Liver (tissue), 9 donors: ENCODE measurements around the gene DRC1. TPM values are rescaled to one million over a fixed set of nuclear protein-coding genes. Genes with fewer than 3 reads are reported as not detected.

Experiments used
- DNase-seq: peaks from one replicate; pipeline ENCODE4 v3.0.0-alpha.2; 2017; ENCODE audit warnings: low spot score
- H3K27ac ChIP-seq, 2 donors: one replicate each; pipeline ENCODE4 v1.7.0; 2013; ENCODE audit warnings: inconsistent platforms in 2 of 2, low read length in 2 of 2, control low read depth in 1 of 2, low read depth in 1 of 2, mild to moderate bottlenecking in 1 of 2
- H3K27me3 ChIP-seq, 4 donors: one replicate each; pipeline versions ENCODE4 v1.6.1 to v1.7.0; 2013; ENCODE audit warnings: low read length in 3 of 4, inconsistent platforms in 1 of 4, mild to moderate bottlenecking in 1 of 4, moderate library complexity in 1 of 4; ENCODE audit not compliant: control insufficient read depth in 4 of 4, insufficient read depth in 4 of 4
- H3K36me3 ChIP-seq, 4 donors: one replicate each; pipeline versions ENCODE4 v1.6.1 to v1.7.0; 2013; ENCODE audit warnings: low read length in 3 of 4, mild to moderate bottlenecking in 3 of 4, low read depth in 1 of 4, moderate library complexity in 1 of 4; ENCODE audit not compliant: control insufficient read depth in 4 of 4, insufficient read depth in 3 of 4
- H3K4me1 ChIP-seq, 4 donors: one replicate each; pipeline versions ENCODE4 v1.6.1 to v1.7.0; 2013; ENCODE audit warnings: low read length in 3 of 4, mild to moderate bottlenecking in 3 of 4, moderate library complexity in 1 of 4; ENCODE audit not compliant: control insufficient read depth in 4 of 4, insufficient read depth in 4 of 4
- H3K4me3 ChIP-seq, 3 donors: one replicate each; pipeline versions ENCODE4 v1.6.1 to v1.7.0; 2013; ENCODE audit warnings: low read length in 3 of 3, control low read depth in 1 of 3, low read depth in 1 of 3, mild to moderate bottlenecking in 1 of 3
- H3K9ac ChIP-seq, 2 donors: one replicate each; pipeline ENCODE4 v1.7.0; 2013; ENCODE audit warnings: low read length in 2 of 2, mild to moderate bottlenecking in 2 of 2, moderate library complexity in 2 of 2, control low read depth in 1 of 2, low read depth in 1 of 2
- H3K9me3 ChIP-seq, 4 donors: one replicate each; pipeline versions ENCODE4 v1.6.1 to v1.7.0; 2013; ENCODE audit warnings: low read length in 3 of 4; ENCODE audit not compliant: control insufficient read depth in 4 of 4
- ATF3 ChIP-seq: IDR thresholded peaks from 2 replicates; pipeline ENCODE4 v1.6.1; 2016; ENCODE audit warnings: antibody characterized with exemption
- EGR1 ChIP-seq, 2 donors: IDR thresholded peaks; 2 replicates each; pipeline ENCODE4 v1.6.1; 2016 to 2018; ENCODE audit warnings: antibody characterized with exemption in 2 of 2, low read depth in 2 of 2
- FOXA1 ChIP-seq: IDR thresholded peaks from 2 replicates; pipeline ENCODE4 v1.6.1; 2016; ENCODE audit warnings: antibody characterized with exemption
- FOXA2 ChIP-seq: IDR thresholded peaks from 2 replicates; pipeline ENCODE4 v1.6.1; 2016; ENCODE audit warnings: antibody characterized with exemption
- GABPA ChIP-seq, 2 donors: IDR thresholded peaks in 1 of 2; conservative IDR thresholded peaks in 1 of 2; 2 replicates each; pipeline ENCODE4 v1.6.1; 2016; ENCODE audit warnings: antibody characterized with exemption in 2 of 2, mild to moderate bottlenecking in 1 of 2, moderate library complexity in 1 of 2
- HNF4A ChIP-seq, 2 donors: conservative IDR thresholded peaks; 2 replicates each; pipeline ENCODE4 v1.6.1; 2016; ENCODE audit warnings: antibody characterized with exemption in 2 of 2, mild to moderate bottlenecking in 2 of 2
- HNF4G ChIP-seq: IDR thresholded peaks from 2 replicates; pipeline ENCODE4 v1.6.1; 2016; ENCODE audit warnings: antibody characterized with exemption
- JUND ChIP-seq, 2 donors: IDR thresholded peaks; 2 replicates each; pipeline ENCODE4 v1.6.1; 2016; ENCODE audit warnings: antibody characterized with exemption in 2 of 2
- MAX ChIP-seq: IDR thresholded peaks from 2 replicates; pipeline ENCODE4 v1.6.1; 2016; ENCODE audit warnings: antibody characterized with exemption
- NR2F2 ChIP-seq: IDR thresholded peaks from 2 replicates; pipeline ENCODE4 v1.6.1; 2016; ENCODE audit warnings: antibody characterized with exemption
- RAD21 ChIP-seq, 2 donors: IDR thresholded peaks; 2 replicates each; pipeline ENCODE4 v1.6.1; 2016; ENCODE audit warnings: antibody characterized with exemption in 2 of 2, mild to moderate bottlenecking in 2 of 2
- RXRA ChIP-seq, 2 donors: IDR thresholded peaks; 2 replicates each; pipeline ENCODE4 v1.6.1; 2017 to 2018; ENCODE audit warnings: antibody characterized with exemption in 2 of 2, mild to moderate bottlenecking in 1 of 2
- SP1 ChIP-seq: IDR thresholded peaks from 2 replicates; pipeline ENCODE4 v1.6.1; 2018; ENCODE audit warnings: antibody characterized with exemption, mild to moderate bottlenecking
- TAF1 ChIP-seq: conservative IDR thresholded peaks from 2 replicates; pipeline ENCODE4 v1.6.1; 2016; ENCODE audit warnings: antibody characterized with exemption, mild to moderate bottlenecking
- YY1 ChIP-seq: IDR thresholded peaks from 2 replicates; pipeline ENCODE4 v1.6.1; 2016; ENCODE audit warnings: antibody characterized with exemption, mild to moderate bottlenecking
- WGBS: extraction: QIAGEN DNeasy Blood & Tissue Kit; methylation state at CpG from one replicate; pipeline ENCODE4 v1.1.7; 2013; 5-methylcytosine and 5-hydroxymethylcytosine counted together
- polyA plus RNA-seq, 2 donors: library from polyadenylated mRNA; stranded (reverse) in 1 of 2; unstranded in 1 of 2; fragments of 200-250 nt in 1 of 2; fragments of >200 nt in 1 of 2; fragmentation: Nextera tagmentation in 1 of 2; extraction: Ambion mirVana in 1 of 2; gene quantifications; one replicate each; pipeline versions ENCODE4 v1.2.1 to v1.2.3, GENCODE V29; 2013 to 2015
- total RNA-seq, 2 donors: library from RNA; depleted of rRNA; stranded (reverse); fragments of >200 nt; gene quantifications; one replicate each; pipeline ENCODE4 v1.2.3, GENCODE V29; 2014
- TF ChIP-seq, protein P1 (sequence below): fragments of 150-350 bp; IDR thresholded peaks from 2 replicates; pipeline ENCODE4 v1.5.1; 2017; ENCODE audit warnings: improper control_type of control experiment, low read depth, low read length; ENCODE audit not compliant: missing input control
- TF ChIP-seq, protein P2 (sequence below): IDR thresholded peaks from 2 replicates; pipeline ENCODE4 v1.6.1; 2016; ENCODE audit warnings: antibody characterized with exemption
- TF ChIP-seq, protein P3 (sequence below): IDR thresholded peaks from 2 replicates; pipeline ENCODE4 v1.6.1; 2016; ENCODE audit warnings: antibody characterized with exemption, mild to moderate bottlenecking
- donor health status: healthy.
- donor health status: healthy.
- donor health status: healthy.
- donor health status: healthy.
- donor health status: healthy.

DRC1 gene
- total and polyA plus RNA-seq, 4 donors = 0.28 TPM; not detected in 3

GRCh38 chr2:26491563-26492167 lies 89.9 kb downstream of the DRC1 start:
- H3K27me3 ChIP-seq = no peaks in the 10 kb centered on the region
- H3K9ac ChIP-seq = no peak overlapping the region
- DNase-seq = no peak
- H3K9me3 ChIP-seq = no peaks in the 10 kb centered on the region
- H3K27ac ChIP-seq = no peak overlapping the region
- TF ChIP-seq JUND (IDR thresholded peaks at IDR 0.05) (peak in 1 of 2 donors; percentile 3), HNF4G (peak; percentile 44), EGR1 (IDR thresholded peaks at IDR 0.05; ENCODE audit: low read depth in 2 of 2) (peak in 1 of 2 donors; percentile 94), ATF3 (no peak), YY1 (no peak), MAX (peak; percentile 99), FOXA1 (peak; percentile 19), FOXA2 (peak; percentile 27), SP1 (peak; percentile 74), GABPA (IDR thresholded peaks at IDR 0.05 in 1 of 2, conservative IDR thresholded peaks at IDR 0.05 in 1 of 2) (peak in 1 of 2 donors; percentile 71), RXRA (IDR thresholded peaks at IDR 0.05) (peak; percentile 42 to 90), TAF1 (no peak), NR2F2 (no peak), HNF4A (conservative IDR thresholded peaks at IDR 0.05) (peak; percentile 85 to 95), RAD21 (IDR thresholded peaks at IDR 0.05) (no peak)
- TF ChIP-seq, protein P1, sequence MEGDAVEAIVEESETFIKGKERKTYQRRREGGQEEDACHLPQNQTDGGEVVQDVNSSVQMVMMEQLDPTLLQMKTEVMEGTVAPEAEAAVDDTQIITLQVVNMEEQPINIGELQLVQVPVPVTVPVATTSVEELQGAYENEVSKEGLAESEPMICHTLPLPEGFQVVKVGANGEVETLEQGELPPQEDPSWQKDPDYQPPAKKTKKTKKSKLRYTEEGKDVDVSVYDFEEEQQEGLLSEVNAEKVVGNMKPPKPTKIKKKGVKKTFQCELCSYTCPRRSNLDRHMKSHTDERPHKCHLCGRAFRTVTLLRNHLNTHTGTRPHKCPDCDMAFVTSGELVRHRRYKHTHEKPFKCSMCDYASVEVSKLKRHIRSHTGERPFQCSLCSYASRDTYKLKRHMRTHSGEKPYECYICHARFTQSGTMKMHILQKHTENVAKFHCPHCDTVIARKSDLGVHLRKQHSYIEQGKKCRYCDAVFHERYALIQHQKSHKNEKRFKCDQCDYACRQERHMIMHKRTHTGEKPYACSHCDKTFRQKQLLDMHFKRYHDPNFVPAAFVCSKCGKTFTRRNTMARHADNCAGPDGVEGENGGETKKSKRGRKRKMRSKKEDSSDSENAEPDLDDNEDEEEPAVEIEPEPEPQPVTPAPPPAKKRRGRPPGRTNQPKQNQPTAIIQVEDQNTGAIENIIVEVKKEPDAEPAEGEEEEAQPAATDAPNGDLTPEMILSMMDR = no peak
- TF ChIP-seq, protein P2, sequence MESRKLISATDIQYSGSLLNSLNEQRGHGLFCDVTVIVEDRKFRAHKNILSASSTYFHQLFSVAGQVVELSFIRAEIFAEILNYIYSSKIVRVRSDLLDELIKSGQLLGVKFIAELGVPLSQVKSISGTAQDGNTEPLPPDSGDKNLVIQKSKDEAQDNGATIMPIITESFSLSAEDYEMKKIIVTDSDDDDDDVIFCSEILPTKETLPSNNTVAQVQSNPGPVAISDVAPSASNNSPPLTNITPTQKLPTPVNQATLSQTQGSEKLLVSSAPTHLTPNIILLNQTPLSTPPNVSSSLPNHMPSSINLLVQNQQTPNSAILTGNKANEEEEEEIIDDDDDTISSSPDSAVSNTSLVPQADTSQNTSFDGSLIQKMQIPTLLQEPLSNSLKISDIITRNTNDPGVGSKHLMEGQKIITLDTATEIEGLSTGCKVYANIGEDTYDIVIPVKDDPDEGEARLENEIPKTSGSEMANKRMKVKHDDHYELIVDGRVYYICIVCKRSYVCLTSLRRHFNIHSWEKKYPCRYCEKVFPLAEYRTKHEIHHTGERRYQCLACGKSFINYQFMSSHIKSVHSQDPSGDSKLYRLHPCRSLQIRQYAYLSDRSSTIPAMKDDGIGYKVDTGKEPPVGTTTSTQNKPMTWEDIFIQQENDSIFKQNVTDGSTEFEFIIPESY = no peak
- TF ChIP-seq, protein P3, sequence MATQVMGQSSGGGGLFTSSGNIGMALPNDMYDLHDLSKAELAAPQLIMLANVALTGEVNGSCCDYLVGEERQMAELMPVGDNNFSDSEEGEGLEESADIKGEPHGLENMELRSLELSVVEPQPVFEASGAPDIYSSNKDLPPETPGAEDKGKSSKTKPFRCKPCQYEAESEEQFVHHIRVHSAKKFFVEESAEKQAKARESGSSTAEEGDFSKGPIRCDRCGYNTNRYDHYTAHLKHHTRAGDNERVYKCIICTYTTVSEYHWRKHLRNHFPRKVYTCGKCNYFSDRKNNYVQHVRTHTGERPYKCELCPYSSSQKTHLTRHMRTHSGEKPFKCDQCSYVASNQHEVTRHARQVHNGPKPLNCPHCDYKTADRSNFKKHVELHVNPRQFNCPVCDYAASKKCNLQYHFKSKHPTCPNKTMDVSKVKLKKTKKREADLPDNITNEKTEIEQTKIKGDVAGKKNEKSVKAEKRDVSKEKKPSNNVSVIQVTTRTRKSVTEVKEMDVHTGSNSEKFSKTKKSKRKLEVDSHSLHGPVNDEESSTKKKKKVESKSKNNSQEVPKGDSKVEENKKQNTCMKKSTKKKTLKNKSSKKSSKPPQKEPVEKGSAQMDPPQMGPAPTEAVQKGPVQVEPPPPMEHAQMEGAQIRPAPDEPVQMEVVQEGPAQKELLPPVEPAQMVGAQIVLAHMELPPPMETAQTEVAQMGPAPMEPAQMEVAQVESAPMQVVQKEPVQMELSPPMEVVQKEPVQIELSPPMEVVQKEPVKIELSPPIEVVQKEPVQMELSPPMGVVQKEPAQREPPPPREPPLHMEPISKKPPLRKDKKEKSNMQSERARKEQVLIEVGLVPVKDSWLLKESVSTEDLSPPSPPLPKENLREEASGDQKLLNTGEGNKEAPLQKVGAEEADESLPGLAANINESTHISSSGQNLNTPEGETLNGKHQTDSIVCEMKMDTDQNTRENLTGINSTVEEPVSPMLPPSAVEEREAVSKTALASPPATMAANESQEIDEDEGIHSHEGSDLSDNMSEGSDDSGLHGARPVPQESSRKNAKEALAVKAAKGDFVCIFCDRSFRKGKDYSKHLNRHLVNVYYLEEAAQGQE = peak; percentile 67
- 49% methylated on average over 8 of the region's 8 CpGs for WGBS
- no peaks in the 10 kb centered on the region for H3K36me3 ChIP-seq
- H3K4me1 ChIP-seq = peaks cover 0 to 14% (median 8%) of the 10 kb centered on the region in 4 donors
- H3K4me3 ChIP-seq = no peak overlapping the region
